SK-N-SH (cell line): Measurements from ENCODE around the gene HBG2. TPM values are rescaled to one million over a fixed set of nuclear protein-coding genes. Genes with fewer than 3 reads are reported as not detected.

Experiments
- CTCF ChIA-PET: fragments of 300-600, 350-600 bp; formaldehyde crosslinking; extraction: SDS; loops from one replicate; lab custom pipeline; 2021; lab: Yijun Ruan, JAX
- POLR2A ChIA-PET: fragments of 350-600 bp; sonication (Branson Sonifier 250); formaldehyde crosslinking; extraction: SDS; loops from one replicate; lab custom pipeline; 2020; ENCODE audit warnings: antibody characterized with exemption, inconsistent platforms; lab: Yijun Ruan, JAX
- DNase-seq: peaks from one replicate; pipeline ENCODE4 v3.0.0; 2012
- H2AFZ ChIP-seq: fragments of 200-600 bp; sonication (generic); 2 replicates; pipeline ENCODE4 v1.8.1; 2016; ENCODE audit warnings: antibody characterized with exemption, mild to moderate bottlenecking, low read depth
- H3F3A ChIP-seq: fragments of 200-600 bp; sonication (generic); replicated peaks from 2 replicates; pipeline ENCODE3; 2016; ENCODE audit warnings: antibody characterized with exemption, mild to moderate bottlenecking; ENCODE audit not compliant: insufficient read depth
- H3K27ac ChIP-seq, 2 experiments: fragments of 200-500 bp in 1 of 2; fragments of 200-600 bp in 1 of 2; sonication (Bioruptor generic) in 1 of 2; sonication (generic), shearing (Covaris generic) in 1 of 2; 2 replicates each; pipeline versions ENCODE4 v1.5.1 to v1.6.1; 2014 to 2016; ENCODE audit warnings: low read depth in 2 of 2, inconsistent platforms in 1 of 2, low read length in 1 of 2, mild to moderate bottlenecking in 1 of 2, mixed read lengths in 1 of 2
- H3K27me3 ChIP-seq: fragments of 200-600 bp; sonication (generic), shearing (Covaris generic); 2 replicates; pipeline ENCODE4 v1.6.1; 2016; ENCODE audit warnings: mixed run types; ENCODE audit not compliant: insufficient read depth
- H3K36me3 ChIP-seq, 2 experiments: fragments of 200-500 bp in 1 of 2; fragments of 200-600 bp in 1 of 2; sonication (Bioruptor generic) in 1 of 2; sonication (generic) in 1 of 2; replicated peaks in 1 of 2; 2 replicates each; pipeline versions ENCODE3 to v1.5.1; 2014 to 2016; ENCODE audit warnings: low read length in 1 of 2, mild to moderate bottlenecking in 1 of 2; ENCODE audit not compliant: insufficient read depth in 2 of 2, control insufficient read depth in 1 of 2
- H3K4me1 ChIP-seq, 2 experiments: fragments of 200-500 bp in 1 of 2; fragments of 200-600 bp in 1 of 2; sonication (Bioruptor generic) in 1 of 2; sonication (generic), shearing (Covaris generic) in 1 of 2; 2 replicates each; pipeline versions ENCODE4 v1.5.1 to v1.6.1; 2014 to 2016; ENCODE audit warnings: low read depth in 1 of 2, low read length in 1 of 2, mixed run types in 1 of 2; ENCODE audit not compliant: insufficient read depth in 2 of 2, control insufficient read depth in 1 of 2
- H3K4me2 ChIP-seq: fragments of 200-600 bp; sonication (generic), shearing (Covaris generic); 2 replicates; pipeline ENCODE4 v1.6.1; 2017; ENCODE audit warnings: mixed run types
- H3K4me3 ChIP-seq, 2 experiments: fragments of 200-500 bp in 1 of 2; fragments of 200-600 bp in 1 of 2; sonication (Bioruptor generic) in 1 of 2; sonication (generic), shearing (Covaris generic) in 1 of 2; 2 replicates each; pipeline versions ENCODE4 v1.5.1 to v1.8.1; 2014 to 2016; ENCODE audit warnings: low read depth in 2 of 2, inconsistent platforms in 1 of 2, low read length in 1 of 2, mild to moderate bottlenecking in 1 of 2, mixed read lengths in 1 of 2, moderate library complexity in 1 of 2
- H3K79me2 ChIP-seq: fragments of 200-600 bp; sonication (generic); 2 replicates; pipeline ENCODE4 v1.8.1; 2017; ENCODE audit warnings: mild to moderate bottlenecking; ENCODE audit not compliant: insufficient read depth
- H3K9ac ChIP-seq: fragments of 200-600 bp; sonication (generic); 2 replicates; pipeline ENCODE4 v1.6.1; 2017; ENCODE audit warnings: mixed run types
- H3K9me2 ChIP-seq: fragments of 200-600 bp; sonication (generic); 2 replicates; pipeline ENCODE4 v1.6.1; 2017; ENCODE audit warnings: mixed run types
- H3K9me3 ChIP-seq: fragments of 200-600 bp; sonication (generic); 2 replicates; pipeline ENCODE4 v1.6.1; 2017; ENCODE audit warnings: mixed run types, mild to moderate bottlenecking, moderate library complexity
- H4K20me1 ChIP-seq: fragments of 200-600 bp; sonication (generic); 2 replicates; pipeline ENCODE4 v1.6.1; 2017; ENCODE audit warnings: mild to moderate bottlenecking, mixed run types; ENCODE audit not compliant: insufficient read depth
- CTCF ChIP-seq: fragments of 200-600 bp; sonication (generic); IDR thresholded peaks from 2 replicates; pipeline ENCODE4 v1.6.1; 2017; ENCODE audit warnings: antibody characterized with exemption, mild to moderate bottlenecking, moderate library complexity
- ELF1 ChIP-seq: IDR thresholded peaks from 2 replicates; pipeline ENCODE4 v1.4.0; 2012
- FOSL2 ChIP-seq: IDR thresholded peaks from 2 replicates; pipeline ENCODE4 v1.4.0; 2012; ENCODE audit warnings: low read depth, mild to moderate bottlenecking, moderate library complexity, borderline replicate concordance
- FOXJ3 ChIP-seq: sonication (generic); formaldehyde crosslinking; IDR thresholded peaks from 2 replicates; pipeline ENCODE4 v1.5.1; 2020; ENCODE audit warnings: mild to moderate bottlenecking, missing genetic modification reagents
- FOXM1 ChIP-seq: IDR thresholded peaks from 2 replicates; pipeline ENCODE4 v1.4.0; 2012; ENCODE audit warnings: low read depth, mild to moderate bottlenecking
- JUND ChIP-seq: IDR thresholded peaks from 2 replicates; pipeline ENCODE4 v1.4.0; 2012
- MEF2A ChIP-seq: IDR thresholded peaks from 2 replicates; pipeline ENCODE4 v1.4.0; 2012; ENCODE audit warnings: low read depth, borderline replicate concordance
- RFX5 ChIP-seq: IDR thresholded peaks from 2 replicates; pipeline ENCODE4 v1.6.1; 2012; ENCODE audit warnings: mild to moderate bottlenecking, improper control_type of control experiment, low read length
- RXRA ChIP-seq: IDR thresholded peaks from 2 replicates; pipeline ENCODE4 v1.4.0; 2012; ENCODE audit warnings: low read depth, mild to moderate bottlenecking, borderline replicate concordance
- SIN3A ChIP-seq: IDR thresholded peaks from 2 replicates; pipeline ENCODE4 v1.6.1; 2012; ENCODE audit warnings: low read depth, mild to moderate bottlenecking, low read length, moderate library complexity, borderline replicate concordance
- SMC3 ChIP-seq: IDR thresholded peaks from 2 replicates; pipeline ENCODE4 v1.6.1; 2012; ENCODE audit warnings: low read depth, low read length, improper control_type of control experiment
- USF1 ChIP-seq: IDR thresholded peaks from 2 replicates; pipeline ENCODE4 v1.4.0; 2012; ENCODE audit warnings: low read depth, borderline replicate concordance
- ZBTB33 ChIP-seq: IDR thresholded peaks from 2 replicates; pipeline ENCODE4 v1.4.0; 2012; ENCODE audit warnings: low read depth, borderline replicate concordance
- WGBS: methylation state at CpG from one replicate; pipeline ENCODE4 v1.1.6; 2017; ENCODE audit warnings: low lambda C conversion rate; 5-methylcytosine and 5-hydroxymethylcytosine counted together
- polyA plus RNA-seq, 3 experiments: library from polyadenylated mRNA; depleted of rRNA; stranded (reverse); fragments of >200 nt; gene quantifications; 2 replicates each; pipeline ENCODE4 v1.2.3, GENCODE V29; 2012

The HBG2 gene
- polyA plus RNA-seq, 1 of the 3 experiments (the other 2 are of a cell fraction), result 0.33 TPM

GRCh38 chr11:5303626-5304025, 49.0 kb upstream of the HBG2 start:
- H4K20me1 ChIP-seq, result no peaks in the 10 kb centered on the region
- no peaks in the 10 kb centered on the region for H3K79me2 ChIP-seq
- H3K9me2 ChIP-seq, result no peaks in the 10 kb centered on the region
- no peak overlapping the region for H3K4me2 ChIP-seq
- POLR2A ChIA-PET, result no interaction called here
- 11% methylated on average over 5 of the region's 5 CpGs for WGBS
- H2AFZ ChIP-seq, result no peak overlapping the region
- no peaks in the 10 kb centered on the region for H3F3A ChIP-seq
- H3K9ac ChIP-seq, result no peak overlapping the region
- TF ChIP-seq FOXM1, result no peak
- no peak for TF ChIP-seq FOXJ3 (CRISPR knock-in tag)
- TF ChIP-seq SMC3, result no peak
- no peak for TF ChIP-seq ELF1
- TF ChIP-seq USF1, result no peak
- no peak for TF ChIP-seq MEF2A
- TF ChIP-seq RFX5, result no peak
- TF ChIP-seq FOSL2, result no peak
- TF ChIP-seq, all 33 proteins: peak for 0
- CTCF ChIA-PET, result no interaction called here
- Histone ChIP-seq H3K36me3 (no peaks in the 10 kb centered on the region), H3K27me3 (no peaks in the 10 kb centered on the region; the same call in 1 of the 2 replicates), H3K9me3 (no peaks in the 10 kb centered on the region), H3K4me3 (no peak overlapping the region), H3K27ac (no peak overlapping the region), H3K4me1 (no peaks in the 10 kb centered on the region)
- DNase-seq, result no peak

GRCh38 chr11:5301846-5302245, 47.3 kb upstream of the HBG2 start, which contains the start of gene OR51B4:
OR51B4 (minus strand) TSS chr11:5301946; CDS start chr11:5301946, 0 bp downstream.
- Histone ChIP-seq H3K4me2 (no peak within 1 kb of the TSS), H3F3A (no peaks in the 10 kb centered on the region), H2AFZ (no peak within 1 kb of the TSS), H3K27ac (no peak within 1 kb of the TSS), H3K4me3 (no peak within 1 kb of the TSS), H3K36me3 (no peaks in the 10 kb centered on the region), H3K27me3 (peaks cover 6% of the 10 kb centered on the region; the same call in 1 of the 2 replicates), H3K9me2 (no peaks in the 10 kb centered on the region), H3K79me2 (no peaks in the 10 kb centered on the region), H4K20me1 (no peaks in the 10 kb centered on the region), H3K4me1 (no peaks in the 10 kb centered on the region), H3K9ac (no peak within 1 kb of the TSS), H3K9me3 (no peaks in the 10 kb centered on the region)
- TF ChIP-seq RXRA (no peak), SIN3A (no peak)
- no peak for DNase-seq
- CTCF ChIA-PET, result no interaction called here
- WGBS, result 9% methylated on average over 2 of the region's 2 CpGs
- POLR2A ChIA-PET, result no interaction called here

GRCh38 chr11:5300251-5300650, 45.7 kb upstream of the HBG2 start:
- H3K4me1 ChIP-seq, result no peaks in the 10 kb centered on the region
- WGBS, result 1% methylated on average over 3 of the region's 3 CpGs
- DNase-seq, result no peak

More at GRCh38 chr11:5300251-5300650, 45.7 kb upstream of the HBG2 start:
- peaks cover 6% of the 10 kb centered on the region; the same call in 1 of the 2 replicates for H3K27me3 ChIP-seq
- ChIA-PET POLR2A (no interaction called here), CTCF (no interaction called here)
- no peak for TF ChIP-seq JUND
- no peak for TF ChIP-seq CTCF
- TF ChIP-seq SMC3, result no peak
- TF ChIP-seq ELF1, result no peak
- no peak for TF ChIP-seq ZBTB33
- H3F3A ChIP-seq, result no peaks in the 10 kb centered on the region
- H3K4me3 ChIP-seq, result no peak overlapping the region
- H3K9ac ChIP-seq, result no peak overlapping the region
- H3K79me2 ChIP-seq, result no peaks in the 10 kb centered on the region
- H3K9me3 ChIP-seq, result no peaks in the 10 kb centered on the region
- no peak overlapping the region for H3K27ac ChIP-seq
- H3K4me2 ChIP-seq, result no peak overlapping the region
- no peaks in the 10 kb centered on the region for H3K36me3 ChIP-seq
- no peaks in the 10 kb centered on the region for H3K9me2 ChIP-seq
- no peak overlapping the region for H2AFZ ChIP-seq
- no peaks in the 10 kb centered on the region for H4K20me1 ChIP-seq
